HG02678 (cell line): ENCODE data around the gene TEX264.

Experiments
- ATAC-seq: cut with Tn5 transposase; IDR thresholded peaks from one replicate; pipeline ENCODE4 v1.9.1; 2021; ENCODE audit warnings: mild to moderate bottlenecking, moderate library complexity; ENCODE audit not compliant: unreplicated experiment

The TEX264 gene

GRCh38 chr3:51691949-51692348, 20.9 kb downstream of the TEX264 start:
- no peak for ATAC-seq

DNA sequence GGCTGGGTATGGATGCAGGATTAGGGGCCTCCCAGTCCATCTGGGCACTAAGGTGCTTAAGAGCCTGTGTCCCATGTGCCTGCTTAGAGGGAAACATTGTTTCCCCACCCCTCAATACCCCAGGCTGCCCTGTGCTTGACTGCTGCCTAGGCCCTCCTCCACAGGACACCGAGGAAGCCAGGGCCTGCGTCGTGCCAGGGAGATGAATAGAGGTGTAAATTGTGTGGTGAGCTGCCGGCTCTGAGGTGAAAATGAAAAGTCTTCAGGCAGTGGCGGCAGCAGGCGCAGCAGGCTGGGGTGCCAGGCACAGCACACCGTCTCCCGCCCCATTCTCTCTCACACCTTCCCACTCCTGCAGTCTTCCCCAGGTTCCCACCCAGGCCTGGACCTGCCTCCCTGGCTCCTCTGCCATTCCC, 21.9 kb downstream of the TEX264 start:
- ATAC-seq, result no peak

- no peak for ATAC-seq
Observed at GRCh38 chr3:51696954-51697353, 25.9 kb downstream of the TEX264 start.

DNA sequence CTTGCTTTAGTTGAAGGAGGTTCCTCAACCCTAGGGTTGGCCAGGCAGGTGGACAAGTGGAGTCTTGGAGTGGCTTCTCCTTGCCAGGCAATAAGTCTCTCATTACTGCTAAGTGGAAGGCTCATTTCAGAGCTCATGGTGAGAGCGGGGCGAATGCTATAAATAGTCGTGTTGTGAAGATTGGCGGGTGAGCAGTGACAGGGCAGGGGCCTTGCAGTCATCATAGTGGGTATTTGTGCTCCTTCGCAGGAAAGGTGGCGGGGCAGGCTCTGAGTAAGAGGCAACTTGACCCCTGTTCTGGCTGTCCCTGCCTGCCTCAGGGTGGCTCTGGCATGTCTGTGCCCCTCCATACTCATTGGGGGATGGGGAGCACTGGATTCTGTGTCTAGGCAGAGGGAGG, 27.2 kb downstream of the TEX264 start:
- ATAC-seq, result no peak

DNA sequence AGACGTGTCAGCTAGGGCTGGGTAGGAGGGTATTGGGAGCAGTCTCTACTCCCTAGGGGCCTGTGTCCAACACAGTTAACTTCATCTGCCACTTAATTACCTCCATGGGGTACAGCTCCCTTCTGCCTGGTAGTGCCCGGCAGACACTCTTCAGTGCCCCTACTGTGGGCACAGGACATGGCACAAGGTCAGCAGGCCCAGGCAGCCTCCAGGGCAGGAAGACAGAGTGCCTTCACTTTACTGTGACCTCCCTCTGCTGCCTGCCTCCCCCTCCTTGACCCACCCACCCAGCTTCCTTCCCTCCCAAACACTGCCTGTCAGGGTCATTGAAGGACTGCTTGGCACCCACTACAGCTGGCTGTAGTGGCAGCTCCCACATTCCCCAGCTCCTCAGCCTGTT, 29.4 kb downstream of the TEX264 start:
- no peak for ATAC-seq

DNA sequence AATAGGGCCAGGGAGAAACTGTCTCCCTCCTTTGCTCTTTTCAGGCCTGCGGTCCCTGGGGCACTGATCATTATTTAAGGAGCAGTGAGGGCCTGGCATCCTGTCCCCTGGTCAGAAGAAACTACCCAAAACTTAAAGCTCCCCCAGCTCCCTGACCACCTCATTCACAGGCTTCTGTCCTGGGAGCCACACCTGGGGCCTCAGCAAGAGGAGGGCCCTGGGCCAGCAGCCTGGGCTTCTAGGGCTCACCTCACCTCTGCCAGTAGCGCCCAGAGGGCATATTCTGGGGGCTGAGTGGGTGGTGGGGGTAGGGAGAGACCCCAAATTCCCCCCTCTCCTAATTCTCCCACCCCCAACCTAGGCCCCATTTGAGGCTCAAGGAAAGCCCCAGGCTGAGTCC, 31.1 kb downstream of the TEX264 start:
- no peak for ATAC-seq

- no peak for ATAC-seq
Observed at GRCh38 chr3:51703068-51703760, 32.2 kb downstream of the TEX264 start.

- no peak for ATAC-seq
Observed at GRCh38 chr3:51703761-51704510, 32.9 kb downstream of the TEX264 start.

DNA sequence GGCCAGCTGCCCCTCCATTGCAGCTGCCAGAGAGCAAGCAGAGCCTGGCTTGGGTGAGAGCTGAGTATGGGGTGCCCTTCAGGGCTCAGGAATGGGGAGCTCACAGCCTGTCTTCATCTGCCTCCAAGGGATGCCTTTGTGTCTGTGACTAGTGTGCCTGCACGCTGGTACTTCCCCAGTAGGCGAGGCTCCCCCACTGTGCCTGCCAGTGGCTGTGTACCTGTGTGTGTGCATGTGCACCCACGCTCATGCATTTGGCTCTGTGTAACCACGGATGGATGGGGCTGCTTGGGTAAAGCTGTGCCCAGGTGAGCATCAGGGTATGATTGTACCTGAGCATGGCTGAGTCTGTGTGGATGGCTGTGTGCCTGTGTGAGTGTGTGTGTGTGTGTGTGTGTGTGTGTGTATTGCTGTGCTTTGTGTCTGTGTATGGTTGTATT, 33.5 kb downstream of the TEX264 start:
- no peak for ATAC-seq

GRCh38 chr3:51705276-51706020, 34.4 kb downstream of the TEX264 start:
- ATAC-seq, result no peak

GRCh38 chr3:51706021-51706485, 35.0 kb downstream of the TEX264 start:
- no peak for ATAC-seq

DNA sequence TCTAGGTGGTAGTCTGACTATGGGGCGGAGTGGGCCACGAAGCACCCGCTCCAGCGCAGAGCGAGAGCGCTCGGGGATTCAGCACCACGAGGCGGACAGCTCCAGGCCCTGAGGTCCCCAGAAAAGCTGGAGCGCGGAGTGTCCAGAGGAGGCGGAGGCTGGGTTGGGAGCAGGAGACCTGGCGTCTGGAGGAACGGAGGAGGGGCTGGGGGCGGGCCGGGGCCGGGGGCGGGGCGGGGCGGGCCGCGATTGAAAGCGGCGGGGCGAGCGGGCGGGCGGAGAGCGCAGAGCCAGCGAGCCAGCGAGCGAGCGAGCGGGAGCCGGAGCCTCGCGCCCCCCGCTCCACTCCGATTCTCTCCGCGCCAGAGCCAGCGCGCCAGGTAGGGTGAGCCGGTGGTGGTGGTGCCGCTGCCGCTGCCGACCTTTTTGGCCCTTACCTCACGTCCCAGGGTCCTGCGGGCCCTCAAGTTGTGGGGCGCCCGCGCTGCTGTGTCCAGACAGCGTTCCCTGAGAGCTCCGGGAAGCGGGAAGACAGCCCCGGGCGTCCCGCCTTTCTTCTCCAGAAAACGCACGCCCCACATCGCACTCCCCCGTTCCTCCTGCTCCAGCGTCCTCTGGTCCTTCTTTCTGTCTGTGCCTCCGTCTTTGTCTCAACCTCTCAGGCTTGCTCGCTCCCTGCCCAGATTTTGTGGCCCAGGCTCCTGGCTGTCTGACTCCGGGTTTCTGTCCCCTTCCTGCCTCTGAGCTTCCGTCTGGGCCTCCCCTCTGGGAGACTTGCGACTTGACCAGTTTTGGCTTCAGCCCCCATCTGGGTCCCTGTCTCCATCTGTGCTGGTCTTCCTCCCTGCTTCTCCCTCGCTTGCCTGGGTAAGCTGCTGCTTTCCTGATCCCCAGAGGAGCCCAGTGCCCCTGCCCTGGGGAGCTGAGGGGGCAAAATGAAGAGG, 36.0 kb downstream of the TEX264 start, which contains the start of gene GRM2:
GRM2 (plus strand) TSS at position 281 of the 944 bp plus-strand sequence. CDS start 1,916 bp downstream, outside the sequence.
- no peak for ATAC-seq

DNA sequence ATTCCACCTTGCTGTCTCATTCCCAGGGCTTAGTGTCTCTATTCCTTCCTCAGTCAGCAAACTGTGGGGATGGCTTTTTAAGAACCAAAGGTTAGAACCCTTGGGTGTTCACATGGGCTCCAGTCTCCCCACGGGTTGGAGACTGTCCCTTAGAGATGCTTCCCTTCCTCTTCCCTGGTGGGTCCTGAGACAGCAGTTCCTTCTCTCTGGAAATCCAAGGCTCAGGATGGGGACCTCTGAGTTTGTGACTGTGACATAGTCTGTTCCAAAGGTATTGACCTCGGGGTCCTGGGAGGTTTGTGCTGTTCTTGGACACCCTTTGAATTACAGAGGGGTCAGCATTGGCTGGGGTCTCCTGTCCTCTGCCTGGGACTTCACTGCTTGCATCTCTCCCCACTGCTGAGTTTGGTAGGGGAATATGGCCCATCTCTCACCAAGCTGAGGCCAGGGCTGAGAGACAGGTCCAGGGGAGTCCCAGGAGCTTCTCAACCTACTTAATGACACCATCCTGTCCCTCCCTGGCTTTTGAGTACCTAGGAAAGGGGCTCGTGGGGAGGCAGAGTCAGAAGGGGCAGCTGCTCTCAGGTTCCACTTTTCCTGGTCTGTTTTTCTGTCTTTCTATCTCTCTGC, 37.3 kb downstream of the TEX264 start:
- ATAC-seq, result no peak

DNA sequence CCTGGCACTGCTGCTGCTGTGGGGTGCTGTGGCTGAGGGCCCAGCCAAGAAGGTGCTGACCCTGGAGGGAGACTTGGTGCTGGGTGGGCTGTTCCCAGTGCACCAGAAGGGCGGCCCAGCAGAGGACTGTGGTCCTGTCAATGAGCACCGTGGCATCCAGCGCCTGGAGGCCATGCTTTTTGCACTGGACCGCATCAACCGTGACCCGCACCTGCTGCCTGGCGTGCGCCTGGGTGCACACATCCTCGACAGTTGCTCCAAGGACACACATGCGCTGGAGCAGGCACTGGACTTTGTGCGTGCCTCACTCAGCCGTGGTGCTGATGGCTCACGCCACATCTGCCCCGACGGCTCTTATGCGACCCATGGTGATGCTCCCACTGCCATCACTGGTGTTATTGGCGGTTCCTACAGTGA, 38.0 kb downstream of the TEX264 start:
- no peak for ATAC-seq

DNA sequence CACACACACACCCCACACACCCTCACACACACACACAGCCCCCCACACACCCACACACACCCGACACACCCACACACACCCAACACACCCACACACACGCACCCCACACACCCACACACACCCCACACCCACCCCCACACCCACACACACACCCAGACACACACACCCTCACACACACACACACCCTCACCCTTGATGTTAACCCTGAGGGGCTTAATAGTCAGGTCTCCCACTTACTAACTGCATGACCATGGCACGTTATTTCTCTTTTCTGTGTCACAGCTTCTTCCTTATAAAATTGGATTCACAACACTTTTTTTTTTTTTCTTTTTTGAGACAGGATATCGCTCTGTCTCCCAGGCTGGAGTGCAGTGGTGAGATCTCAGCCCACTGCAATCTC, 38.6 kb downstream of the TEX264 start:
- ATAC-seq, result no peak

DNA sequence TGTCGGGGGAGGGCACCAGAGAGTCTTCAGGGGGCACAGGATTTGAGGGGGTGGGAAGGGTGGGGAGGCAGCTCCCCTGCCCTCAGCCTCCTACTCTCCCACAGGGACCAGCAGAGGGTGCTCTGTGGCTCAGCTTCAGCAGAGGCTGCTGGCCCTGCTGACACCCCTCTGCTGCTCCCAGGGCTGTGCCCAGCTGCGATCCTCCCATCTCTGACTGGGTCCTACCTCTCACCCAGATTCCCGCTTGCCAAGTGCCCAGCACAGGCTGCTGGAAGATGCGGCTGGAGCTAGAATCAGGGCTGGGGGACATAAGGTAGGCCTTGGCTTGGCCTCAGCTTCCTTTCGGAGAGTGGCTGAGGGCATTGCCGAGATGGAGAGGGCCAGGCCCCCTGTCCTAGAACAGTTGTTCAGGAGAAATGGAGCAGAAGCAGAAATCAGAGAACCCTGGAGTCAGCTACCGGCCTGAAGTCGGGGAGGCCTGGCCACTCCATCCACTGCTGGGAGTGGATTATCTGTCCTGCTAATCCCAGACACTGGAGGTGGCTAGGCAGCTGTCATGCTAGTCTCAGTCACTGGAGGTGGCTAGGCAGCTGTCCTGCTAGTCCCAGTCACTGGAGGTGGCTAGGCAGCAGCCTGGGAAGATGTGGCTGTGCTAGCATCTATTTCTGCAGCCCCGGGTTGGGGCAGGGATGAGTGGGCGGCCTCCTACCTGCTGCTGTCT, 39.7 kb downstream of the TEX264 start:
- ATAC-seq, result no peak

DNA sequence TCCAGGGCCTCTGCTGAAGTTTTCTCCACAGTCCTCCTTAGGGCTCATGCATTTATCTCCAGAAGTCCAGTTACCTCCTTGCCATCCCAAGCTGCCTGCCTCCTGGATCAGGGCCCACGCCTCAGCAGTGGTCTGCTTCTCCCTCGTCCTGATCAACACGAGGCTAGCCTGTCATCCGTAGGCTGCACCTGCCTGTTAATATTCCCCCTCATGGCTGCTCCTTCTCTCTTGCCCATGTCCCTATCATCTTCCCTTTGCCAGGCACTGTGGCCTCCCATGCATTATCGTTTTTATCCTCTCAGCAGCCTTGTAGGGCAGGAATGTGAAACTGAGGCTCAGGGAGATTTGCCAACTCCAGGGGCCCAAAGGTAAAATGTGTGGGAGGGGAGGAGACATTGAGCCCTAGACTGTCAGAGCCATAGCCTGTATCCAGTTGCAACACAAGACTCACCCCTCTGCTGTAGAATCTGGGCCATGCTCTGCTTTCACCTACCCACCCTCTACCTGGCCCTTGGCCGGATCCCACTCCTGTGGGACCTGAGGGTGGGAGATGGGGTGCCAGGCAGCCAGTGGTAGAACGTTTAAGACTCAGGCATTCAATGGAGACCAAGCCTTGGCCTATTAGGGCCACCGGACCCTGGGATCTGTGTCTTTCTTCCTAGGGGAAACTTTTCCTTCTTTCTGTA, 40.4 kb downstream of the TEX264 start:
- no peak for ATAC-seq

- no peak for ATAC-seq
Observed at GRCh38 chr3:51712038-51712420, 41.0 kb downstream of the TEX264 start.

DNA sequence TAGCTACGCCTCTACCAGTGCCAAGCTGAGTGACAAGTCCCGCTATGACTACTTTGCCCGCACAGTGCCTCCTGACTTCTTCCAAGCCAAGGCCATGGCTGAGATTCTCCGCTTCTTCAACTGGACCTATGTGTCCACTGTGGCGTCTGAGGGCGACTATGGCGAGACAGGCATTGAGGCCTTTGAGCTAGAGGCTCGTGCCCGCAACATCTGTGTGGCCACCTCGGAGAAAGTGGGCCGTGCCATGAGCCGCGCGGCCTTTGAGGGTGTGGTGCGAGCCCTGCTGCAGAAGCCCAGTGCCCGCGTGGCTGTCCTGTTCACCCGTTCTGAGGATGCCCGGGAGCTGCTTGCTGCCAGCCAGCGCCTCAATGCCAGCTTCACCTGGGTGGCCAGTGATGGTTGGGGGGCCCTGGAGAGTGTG, 41.5 kb downstream of the TEX264 start:
- ATAC-seq, result no peak
